Vagina (tissue), 2 donors: ENCODE measurements around the gene PSMA8.

Experiments
- POLR2A ChIP-seq, 2 donors: fragments of 450-650 bp; IDR thresholded peaks; one replicate each; pipeline ENCODE4 v1.6.1; 2017; ENCODE audit warnings: antibody characterized with exemption in 2 of 2, mild to moderate bottlenecking in 2 of 2, moderate library complexity in 2 of 2
- TF ChIP-seq, protein P1 (sequence below), 3 experiments: fragments of 450-650 bp in 2 of 3; fragments of 200-600 bp in 1 of 3; sonication (generic) in 1 of 3; IDR thresholded peaks; one replicate each; pipeline ENCODE4 v1.5.1; 2017 to 2019; ENCODE audit warnings: antibody characterized with exemption in 3 of 3, mild to moderate bottlenecking in 2 of 3, moderate library complexity in 2 of 3

DNA sequence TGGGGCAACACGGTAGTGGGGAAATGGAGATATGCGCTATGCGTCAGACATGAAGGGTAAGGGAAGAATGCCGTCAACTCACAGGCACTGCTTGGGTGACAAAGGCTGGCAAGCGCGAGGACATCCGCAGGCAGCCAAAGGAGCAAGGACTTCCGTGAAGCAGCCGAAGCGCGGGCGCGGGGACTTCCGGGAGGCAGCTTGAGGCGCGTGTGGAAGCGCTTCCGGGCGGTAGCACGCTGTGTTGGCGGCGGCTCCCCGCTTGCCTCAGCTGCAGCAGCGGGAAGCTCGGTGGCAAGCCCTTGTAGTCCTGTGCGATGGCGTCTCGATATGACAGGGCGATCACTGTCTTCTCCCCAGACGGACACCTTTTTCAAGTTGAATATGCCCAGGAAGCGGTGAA lies at the start of gene PSMA8:
- TF ChIP-seq, protein P1, sequence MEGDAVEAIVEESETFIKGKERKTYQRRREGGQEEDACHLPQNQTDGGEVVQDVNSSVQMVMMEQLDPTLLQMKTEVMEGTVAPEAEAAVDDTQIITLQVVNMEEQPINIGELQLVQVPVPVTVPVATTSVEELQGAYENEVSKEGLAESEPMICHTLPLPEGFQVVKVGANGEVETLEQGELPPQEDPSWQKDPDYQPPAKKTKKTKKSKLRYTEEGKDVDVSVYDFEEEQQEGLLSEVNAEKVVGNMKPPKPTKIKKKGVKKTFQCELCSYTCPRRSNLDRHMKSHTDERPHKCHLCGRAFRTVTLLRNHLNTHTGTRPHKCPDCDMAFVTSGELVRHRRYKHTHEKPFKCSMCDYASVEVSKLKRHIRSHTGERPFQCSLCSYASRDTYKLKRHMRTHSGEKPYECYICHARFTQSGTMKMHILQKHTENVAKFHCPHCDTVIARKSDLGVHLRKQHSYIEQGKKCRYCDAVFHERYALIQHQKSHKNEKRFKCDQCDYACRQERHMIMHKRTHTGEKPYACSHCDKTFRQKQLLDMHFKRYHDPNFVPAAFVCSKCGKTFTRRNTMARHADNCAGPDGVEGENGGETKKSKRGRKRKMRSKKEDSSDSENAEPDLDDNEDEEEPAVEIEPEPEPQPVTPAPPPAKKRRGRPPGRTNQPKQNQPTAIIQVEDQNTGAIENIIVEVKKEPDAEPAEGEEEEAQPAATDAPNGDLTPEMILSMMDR (IDR thresholded peaks at IDR 0.05): no peak
- no peak for TF ChIP-seq POLR2A (IDR thresholded peaks at IDR 0.05)
